HepG2 (cell line): ENCODE results near the gene FIBP. TPM values are rescaled to one million over a fixed set of nuclear protein-coding genes. Genes with fewer than 3 reads are reported as not detected.
A peak's percentile ranks its signal among the peaks of the same experiment; 100 is the strongest.

Experiments used
- ATAC-seq: fragments of 200-7000 bp; cut with Tn5 transposase; 3 replicates; pipeline ENCODE4 v1.9.1; 2020; ENCODE audit warnings: mild to moderate bottlenecking, moderate library complexity
- BruUV-seq: library from RNA; stranded (reverse); fragments of 400-500 nt; replicated peaks from 2 replicates; lab custom pipeline; 2021; lab: Mats Ljungman, UMichigan
- CTCF ChIA-PET: fragments of 300-600 bp; formaldehyde crosslinking; extraction: SDS; loops from one replicate; lab custom pipeline; 2021; ENCODE audit warnings: low total read pairs, inconsistent platforms, low intra/inter-chr PET ratio; lab: Yijun Ruan, JAX
- POLR2A ChIA-PET: fragments of 350-600 bp; sonication (Branson Sonifier 250); formaldehyde crosslinking; loops from one replicate; lab custom pipeline; 2020; ENCODE audit warnings: antibody characterized with exemption, inconsistent platforms; lab: Yijun Ruan, JAX
- DNase-seq: peaks from one replicate; pipeline ENCODE4 v3.0.0-alpha.2; 2015; ENCODE audit warnings: low spot score
- FAIRE-seq: peaks from 3 replicates; lab custom pipeline; 2011; peaks lifted over from hg19 to GRCh38; lab: Jason Lieb, UNC
- H2AFZ ChIP-seq: one replicate; pipeline ENCODE4 v1.6.1; 2011; ENCODE audit warnings: low read length, inconsistent platforms
- H3K27ac ChIP-seq: fragments of 300-600 bp; 3 replicates; pipeline ENCODE4 v1.8.0; 2011; ENCODE audit warnings: mixed run types, mild to moderate bottlenecking, mixed read lengths, low read length, inconsistent platforms; ENCODE audit not compliant: insufficient read depth; ENCODE audit errors: extremely low read length
- H3K27me3 ChIP-seq, 2 experiments: fragments of 200-600 bp in 1 of 2; 2 replicates in 1 of 2; 3 replicates in 1 of 2; pipeline versions ENCODE4 v1.6.0 to v1.8.0; 2011; ENCODE audit warnings: low read length in 2 of 2, mild to moderate bottlenecking in 2 of 2, moderate library complexity in 2 of 2, inconsistent platforms in 1 of 2; ENCODE audit not compliant: insufficient read depth in 2 of 2, control insufficient read depth in 1 of 2
- H3K36me3 ChIP-seq, 2 experiments: fragments of 200-600 bp in 1 of 2; replicated peaks in 1 of 2; 2 replicates in 1 of 2; 3 replicates in 1 of 2; pipeline versions ENCODE4 v1.5.1 to v1.8.0; 2011; ENCODE audit warnings: low read length in 2 of 2, inconsistent platforms in 1 of 2; ENCODE audit not compliant: insufficient read depth in 2 of 2, control insufficient read depth in 1 of 2
- H3K4me1 ChIP-seq: 2 replicates; pipeline ENCODE4 v1.5.1; 2012; ENCODE audit warnings: low read length, inconsistent platforms; ENCODE audit not compliant: insufficient read depth
- H3K4me2 ChIP-seq: 2 replicates; pipeline ENCODE4 v1.6.0; 2011; ENCODE audit warnings: low read depth, low read length, inconsistent platforms
- H3K4me3 ChIP-seq, 3 experiments: fragments of 200-600 bp in 1 of 3; sonication (generic), shearing (Covaris generic) in 1 of 3; replicated peaks in 1 of 3; 2 replicates each; pipeline ENCODE4 v1.5.1; 2011 to 2016; ENCODE audit warnings: low read length in 3 of 3, inconsistent platforms in 2 of 3, low read depth in 2 of 3, mild to moderate bottlenecking in 2 of 3, control low read depth in 1 of 3, mixed read lengths in 1 of 3; ENCODE audit not compliant: insufficient read depth in 1 of 3
- H3K79me2 ChIP-seq: one replicate; pipeline ENCODE4 v1.6.1; 2011; ENCODE audit warnings: low read length, inconsistent platforms; ENCODE audit not compliant: insufficient read depth
- H3K9ac ChIP-seq: 2 replicates; pipeline ENCODE4 v1.6.0; 2011; ENCODE audit warnings: mild to moderate bottlenecking, low read depth, low read length, inconsistent platforms; ENCODE audit not compliant: insufficient read depth
- H3K9me3 ChIP-seq: 2 replicates; pipeline ENCODE4 v1.5.1; 2012; ENCODE audit warnings: mild to moderate bottlenecking, low read length
- H4K20me1 ChIP-seq: 2 replicates; pipeline ENCODE4 v1.6.0; 2011; ENCODE audit warnings: inconsistent platforms, mild to moderate bottlenecking, low read length, moderate library complexity; ENCODE audit not compliant: insufficient read depth
- BRCA1 ChIP-seq: sonication (generic); formaldehyde crosslinking; IDR thresholded peaks from 2 replicates; pipeline ENCODE4 v1.4.0; 2020; ENCODE audit warnings: missing genetic modification reagents
- FOXA1 ChIP-seq, 2 experiments: fragments of 450-650 bp in 1 of 2; sonication (generic) in 1 of 2; formaldehyde crosslinking in 1 of 2; IDR thresholded peaks; 2 replicates each; pipeline versions ENCODE4 v1.4.0 to v1.6.1; 2016 to 2020; ENCODE audit warnings: missing genetic modification reagents in 1 of 2
- FOXC1 ChIP-seq: sonication (generic); formaldehyde crosslinking; IDR thresholded peaks from 2 replicates; pipeline ENCODE4 v1.8.0; 2022; ENCODE audit warnings: mild to moderate bottlenecking, missing genetic modification reagents, borderline replicate concordance
- KAT2B ChIP-seq: fragments of 150-350 bp; IDR thresholded peaks from 2 replicates; pipeline ENCODE4 v1.6.1; 2014; ENCODE audit warnings: low read depth, low read length, borderline replicate concordance
- MAFG ChIP-seq: sonication (generic); formaldehyde crosslinking; IDR thresholded peaks from 2 replicates; pipeline ENCODE4 v1.5.1; 2020; ENCODE audit warnings: mild to moderate bottlenecking, missing genetic modification reagents
- MED8 ChIP-seq: sonication (generic); formaldehyde crosslinking; IDR thresholded peaks from 2 replicates; pipeline ENCODE4 v1.8.1; 2023; ENCODE audit warnings: mild to moderate bottlenecking, missing genetic modification reagents; ENCODE audit not compliant: insufficient replicate concordance
- MTA3 ChIP-seq: sonication (generic); formaldehyde crosslinking; IDR thresholded peaks from 2 replicates; pipeline ENCODE4 v1.4.0; 2020; ENCODE audit warnings: missing genetic modification reagents
- PHF20 ChIP-seq: sonication (generic); formaldehyde crosslinking; IDR thresholded peaks from 2 replicates; pipeline ENCODE4 v1.5.0; 2020; ENCODE audit warnings: mild to moderate bottlenecking, missing genetic modification reagents
- REPIN1 ChIP-seq: sonication (generic); formaldehyde crosslinking; IDR thresholded peaks from 2 replicates; pipeline ENCODE4 v1.8.0; 2022; ENCODE audit warnings: missing genetic modification reagents, low read depth, mild to moderate bottlenecking, borderline replicate concordance
- SMAD3 ChIP-seq: sonication (generic); formaldehyde crosslinking; IDR thresholded peaks from 2 replicates; pipeline ENCODE4 v1.4.0; 2020; ENCODE audit warnings: missing genetic modification reagents
- SMARCC2 ChIP-seq: fragments of 450-650 bp; IDR thresholded peaks from 2 replicates; pipeline ENCODE4 v1.6.1; 2017; ENCODE audit warnings: antibody characterized with exemption, mild to moderate bottlenecking
- SMARCE1 ChIP-seq: fragments of 450-650 bp; IDR thresholded peaks from 2 replicates; pipeline ENCODE4 v1.6.1; 2017; ENCODE audit warnings: borderline replicate concordance
- SRSF9 ChIP-seq: fragments of 200-400 bp; formaldehyde crosslinking; IDR thresholded peaks from 2 replicates; pipeline ENCODE4 v1.6.1; 2018; ENCODE audit warnings: borderline replicate concordance, mild to moderate bottlenecking, low read depth, low read length; ENCODE audit not compliant: insufficient read depth, poor library complexity, severe bottlenecking
- SYNCRIP ChIP-seq: fragments of 200-400 bp; formaldehyde crosslinking; IDR thresholded peaks from 2 replicates; pipeline ENCODE4 v1.6.1; 2018; ENCODE audit warnings: mild to moderate bottlenecking, low read depth, low read length; ENCODE audit not compliant: insufficient read depth
- ZKSCAN8 ChIP-seq: IDR thresholded peaks from 2 replicates; pipeline ENCODE4 v1.6.1; 2016; ENCODE audit warnings: borderline replicate concordance, missing genetic modification reagents, missing compliant biosample characterization
- ZNF333 ChIP-seq: sonication (generic); formaldehyde crosslinking; IDR thresholded peaks from 2 replicates; pipeline ENCODE4 v1.4.0; 2020; ENCODE audit warnings: mild to moderate bottlenecking, missing genetic modification reagents, borderline replicate concordance
- ZNF430 ChIP-seq: sonication (generic); formaldehyde crosslinking; IDR thresholded peaks from 2 replicates; pipeline ENCODE4 v1.9.0; 2021; ENCODE audit warnings: mild to moderate bottlenecking, missing genetic modification reagents
- ZNF614 ChIP-seq: IDR thresholded peaks from 2 replicates; pipeline ENCODE4 v1.6.1; 2018; ENCODE audit warnings: missing biosample characterization, missing genetic modification reagents, inconsistent platforms, borderline replicate concordance
- WGBS: methylation state at CpG from one replicate; pipeline ENCODE4 v1.1.6; 2017; ENCODE audit warnings: low lambda C conversion rate; 5-methylcytosine and 5-hydroxymethylcytosine counted together
- in situ Hi-C: cut with HindIII; loops from 2 replicates; pipeline ENCODE4 v1.10.0; 2017; ENCODE audit warnings: low pct_unique_long_range_greater_than_20kb; ENCODE audit not compliant: extremely low pct_ligation_motif_present
- intact Hi-C: fragments of 100-400 bp; cut with micrococcal nuclease; formaldehyde crosslinking; loops from one replicate; pipeline ENCODE4 v1.10.0; 2022; ENCODE audit not compliant: unreplicated experiment
- polyA plus RNA-seq, 8 experiments: library from polyadenylated mRNA; depleted of rRNA in 3 of 8; stranded (reverse) in 7 of 8; unstranded in 1 of 8; fragments of >200 nt; fragmentation: Illumina TruSeq in 4 of 8; extraction: Trizol in 4 of 8; gene quantifications; 2 replicates each; pipeline versions ENCODE4 v1.2.1 to v1.2.3, GENCODE V29; 2011 to 2016; ENCODE audit warnings: low read depth in 4 of 8, missing spikeins in 1 of 8, mixed read lengths in 1 of 8; ENCODE audit not compliant: insufficient read depth in 1 of 8
- total RNA-seq, 5 experiments: library from RNA; depleted of rRNA; stranded (reverse); fragments of >200 nt; fragmentation: Illumina TruSeq; extraction: Trizol; gene quantifications; 2 replicates each; pipeline ENCODE4 v1.2.3, GENCODE V29; 2016; ENCODE audit warnings: low read depth in 1 of 5
- TF ChIP-seq, protein P1 (sequence below): sonication (generic); formaldehyde crosslinking; IDR thresholded peaks from 2 replicates; pipeline ENCODE4 v1.5.1; 2020; ENCODE audit warnings: mild to moderate bottlenecking, moderate library complexity, missing genetic modification reagents
- TF ChIP-seq, protein P2 (sequence below): sonication (generic); formaldehyde crosslinking; IDR thresholded peaks from 2 replicates; pipeline ENCODE4 v1.4.0; 2020; ENCODE audit warnings: mild to moderate bottlenecking, missing genetic modification reagents

FIBP gene
- total and polyA plus RNA-seq, 2 of the 13 experiments (the other 11 are each of a cell fraction or from before 2014, with no cell fraction given) = 42.9 to 62.1 TPM

DNA sequence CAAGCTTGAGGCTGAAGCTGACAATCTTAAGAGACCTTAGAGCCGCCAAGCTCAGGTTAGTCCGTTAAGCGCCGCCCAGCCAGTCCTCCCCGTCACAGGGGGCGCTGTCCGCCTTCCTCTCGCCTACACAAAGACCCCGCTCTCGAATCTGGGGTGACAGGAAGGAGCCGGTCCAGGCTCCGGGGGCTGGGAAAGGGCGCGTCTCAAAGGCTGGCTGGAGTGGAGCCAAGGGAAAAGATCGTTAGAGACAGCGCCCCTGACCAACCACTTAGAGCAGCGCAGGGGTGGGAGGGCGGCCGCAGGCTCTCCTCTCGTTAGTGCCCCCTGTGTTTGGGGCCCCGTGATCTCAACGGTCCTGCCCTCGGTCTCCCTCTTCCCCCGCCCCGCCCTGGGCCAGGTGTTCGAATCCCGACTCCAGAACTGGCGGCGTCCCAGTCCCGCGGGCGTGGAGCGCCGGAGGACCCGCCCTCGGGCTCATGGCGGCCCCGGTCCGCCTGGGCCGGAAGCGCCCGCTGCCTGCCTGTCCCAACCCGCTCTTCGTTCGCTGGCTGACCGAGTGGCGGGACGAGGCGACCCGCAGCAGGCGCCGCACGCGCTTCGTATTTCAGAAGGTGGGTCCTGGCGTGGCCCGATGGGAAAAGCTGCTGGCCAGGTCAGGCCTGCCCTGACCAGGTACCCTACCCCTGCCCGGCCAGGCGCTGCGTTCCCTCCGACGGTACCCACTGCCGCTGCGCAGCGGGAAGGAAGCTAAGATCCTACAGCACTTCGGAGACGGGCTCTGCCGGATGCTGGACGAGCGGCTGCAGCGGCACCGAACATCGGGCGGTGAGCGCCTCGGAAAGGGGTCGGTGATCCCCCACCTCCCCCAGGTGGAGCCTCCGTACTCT, 27.8 kb downstream of the FIBP start, which contains the start of gene MUS81:
TSS of gene MUS81 (plus strand) at position 156 of the 887 bp plus-strand sequence. CDS start at position 477, 321 bp downstream.
- peaks cover 16 to 44% of the 10 kb centered on the region in 2 experiments for H3K36me3 ChIP-seq
- intact Hi-C loops = no loop called here
- TF ChIP-seq SYNCRIP (no peak), MAFG (CRISPR knock-in tag) (no peak), SMARCC2 (no peak), SMAD3 (peak; percentile 80), MTA3 (CRISPR knock-in tag) (no peak), KAT2B (no peak), FOXC1 (CRISPR knock-in tag) (peak; percentile 84), ZKSCAN8 (CRISPR knock-in tag) (peak; percentile 47; the same call in 1 of the 2 replicates), ZNF614 (CRISPR knock-in tag) (peak; percentile 54; the same call in 1 of the 2 replicates), PHF20 (peak; percentile 89), BRCA1 (0 out of 2 replicates have a peak, but pooled peaks have one; percentile 47), SMARCE1 (no peak), FOXA1 (IDR thresholded peaks at IDR 0.05) (no peak), FOXA1 (CRISPR knock-in tag; IDR thresholded peaks at IDR 0.05) (peak; percentile 21; the same call in 1 of the 2 replicates), ZNF333 (CRISPR knock-in tag) (peak; percentile 66; the same call in 1 of the 2 replicates), ZNF430 (CRISPR knock-in tag) (peak; percentile 62; the same call in 1 of the 2 replicates), SRSF9 (no peak), REPIN1 (CRISPR knock-in tag) (peak; percentile 14; the same call in 1 of the 2 replicates), MED8 (CRISPR knock-in tag) (peak; percentile 77)
- TF ChIP-seq, protein P1, sequence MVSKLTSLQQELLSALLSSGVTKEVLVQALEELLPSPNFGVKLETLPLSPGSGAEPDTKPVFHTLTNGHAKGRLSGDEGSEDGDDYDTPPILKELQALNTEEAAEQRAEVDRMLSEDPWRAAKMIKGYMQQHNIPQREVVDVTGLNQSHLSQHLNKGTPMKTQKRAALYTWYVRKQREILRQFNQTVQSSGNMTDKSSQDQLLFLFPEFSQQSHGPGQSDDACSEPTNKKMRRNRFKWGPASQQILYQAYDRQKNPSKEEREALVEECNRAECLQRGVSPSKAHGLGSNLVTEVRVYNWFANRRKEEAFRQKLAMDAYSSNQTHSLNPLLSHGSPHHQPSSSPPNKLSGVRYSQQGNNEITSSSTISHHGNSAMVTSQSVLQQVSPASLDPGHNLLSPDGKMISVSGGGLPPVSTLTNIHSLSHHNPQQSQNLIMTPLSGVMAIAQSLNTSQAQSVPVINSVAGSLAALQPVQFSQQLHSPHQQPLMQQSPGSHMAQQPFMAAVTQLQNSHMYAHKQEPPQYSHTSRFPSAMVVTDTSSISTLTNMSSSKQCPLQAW (CRISPR knock-in tag) = peak; percentile 37; the same call in 1 of the 2 replicates
- TF ChIP-seq, protein P2, sequence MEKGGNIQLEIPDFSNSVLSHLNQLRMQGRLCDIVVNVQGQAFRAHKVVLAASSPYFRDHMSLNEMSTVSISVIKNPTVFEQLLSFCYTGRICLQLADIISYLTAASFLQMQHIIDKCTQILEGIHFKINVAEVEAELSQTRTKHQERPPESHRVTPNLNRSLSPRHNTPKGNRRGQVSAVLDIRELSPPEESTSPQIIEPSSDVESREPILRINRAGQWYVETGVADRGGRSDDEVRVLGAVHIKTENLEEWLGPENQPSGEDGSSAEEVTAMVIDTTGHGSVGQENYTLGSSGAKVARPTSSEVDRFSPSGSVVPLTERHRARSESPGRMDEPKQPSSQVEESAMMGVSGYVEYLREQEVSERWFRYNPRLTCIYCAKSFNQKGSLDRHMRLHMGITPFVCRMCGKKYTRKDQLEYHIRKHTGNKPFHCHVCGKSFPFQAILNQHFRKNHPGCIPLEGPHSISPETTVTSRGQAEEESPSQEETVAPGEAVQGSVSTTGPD (CRISPR knock-in tag) = no peak

More for the DNA sequence above, 27.8 kb downstream of the FIBP start, which contains the start of gene MUS81:
- in situ Hi-C loops = no loop called here
- Histone ChIP-seq H3K4me1 (peaks cover 41% of the 10 kb centered on the region), H3K27me3 (no peaks in the 10 kb centered on the region; a peak in 1 of 5 replicates), H4K20me1 (peaks cover 21% of the 10 kb centered on the region), H3K4me2 (peak within 1 kb of the TSS; percentile 100), H3K9ac (peak within 1 kb of the TSS; percentile 89), H3K4me3 (peak within 1 kb of the TSS; percentile 80 to 99 (median 89)), H3K79me2 (peaks cover 32% of the 10 kb centered on the region), H3K27ac (peak within 1 kb of the TSS; percentile 90), H3K9me3 (no peaks in the 10 kb centered on the region), H2AFZ (no peak within 1 kb of the TSS)
- ChIA-PET CTCF (interaction anchor here (0.9 to 1.9 kb wide), 4 partner anchors 24 to 149 kb away, joined by 3 to 7 read pairs (median 5); no protein-coding TSS in a partner anchor), POLR2A (interaction anchor here (0.7 to 5.4 kb wide), 26 partner anchors 10 to 438 kb away, joined by 3 to 81 read pairs (median 5); partner anchors contain the start of genes AP5B1, BANF1, CCDC85B and EFEMP2)
- ATAC-seq = peak; percentile 60
- peak; percentile 97 for DNase-seq
- under 1% methylated on average over 10 of the region's 78 CpGs for WGBS
- TSS peak; percentile 38 for BruUV-seq
- peak; percentile 71 for FAIRE-seq
